H9 (cell line): ENCODE data around the gene PMM2. TPM values are rescaled to one million over a fixed set of nuclear protein-coding genes. Genes with fewer than 3 reads are reported as not detected.

ENCODE experiments used
- DNase-seq: peaks from one replicate; pipeline ENCODE4 v3.0.0-alpha.2; 2017
- H2AFZ ChIP-seq: one replicate; pipeline ENCODE4 v1.6.1; 2013; ENCODE audit warnings: mild to moderate bottlenecking, low read length, control low read depth, moderate library complexity
- H2AK5ac ChIP-seq: 2 replicates; pipeline ENCODE4 v1.6.1; 2013; ENCODE audit warnings: low read length, control low read depth, mixed read lengths; ENCODE audit not compliant: insufficient read length
- H2BK120ac ChIP-seq: one replicate; pipeline ENCODE4 v1.6.1; 2013; ENCODE audit warnings: low read depth, mild to moderate bottlenecking, low read length, control low read depth, inconsistent platforms; ENCODE audit not compliant: poor library complexity, severe bottlenecking
- H2BK12ac ChIP-seq: 2 replicates; pipeline ENCODE4 v1.6.1; 2013; ENCODE audit warnings: low read length, control low read depth, mixed read lengths, low read depth; ENCODE audit not compliant: insufficient read length
- H2BK15ac ChIP-seq: 2 replicates; pipeline ENCODE4 v1.6.1; 2013; ENCODE audit warnings: low read depth, low read length, control low read depth
- H2BK20ac ChIP-seq: one replicate; pipeline ENCODE4 v1.6.1; 2013; ENCODE audit warnings: low read depth, mild to moderate bottlenecking, low read length, control low read depth, inconsistent platforms; ENCODE audit not compliant: poor library complexity, severe bottlenecking
- H2BK5ac ChIP-seq: 2 replicates; pipeline ENCODE4 v1.6.1; 2013; ENCODE audit warnings: low read length, control low read depth, mixed read lengths; ENCODE audit not compliant: insufficient read length
- H3K14ac ChIP-seq: 2 replicates; pipeline ENCODE4 v1.6.1; 2013; ENCODE audit warnings: low read length, control low read depth; ENCODE audit not compliant: insufficient read depth
- H3K18ac ChIP-seq: 2 replicates; pipeline ENCODE4 v1.6.1; 2013; ENCODE audit warnings: low read depth, mild to moderate bottlenecking, mixed read lengths, low read length, control low read depth; ENCODE audit not compliant: insufficient read length
- H3K23ac ChIP-seq: 2 replicates; pipeline ENCODE4 v1.6.1; 2013; ENCODE audit warnings: low read length, control low read depth, mixed read lengths, low read depth; ENCODE audit not compliant: insufficient read length
- H3K23me2 ChIP-seq: 2 replicates; pipeline ENCODE4 v1.6.1; 2013; ENCODE audit warnings: low read depth, mild to moderate bottlenecking, mixed read lengths, low read length, control low read depth; ENCODE audit not compliant: insufficient read length, poor library complexity, severe bottlenecking
- H3K27ac ChIP-seq: 2 replicates; pipeline ENCODE4 v1.5.1; 2013; ENCODE audit warnings: low read length, control low read depth, mixed read lengths, low read depth; ENCODE audit not compliant: insufficient read length
- H3K27me3 ChIP-seq: 2 replicates; pipeline ENCODE4 v1.6.1; 2013; ENCODE audit warnings: low read length, control low read depth, inconsistent platforms; ENCODE audit not compliant: insufficient read depth
- H3K4ac ChIP-seq: 2 replicates; pipeline ENCODE4 v1.6.1; 2013; ENCODE audit warnings: low read depth, mild to moderate bottlenecking, control low read depth, inconsistent platforms, low read length, moderate library complexity
- H3K4me1 ChIP-seq: 2 replicates; pipeline ENCODE4 v1.6.1; 2013; ENCODE audit warnings: low read length, control low read depth, inconsistent platforms; ENCODE audit not compliant: insufficient read depth
- H3K4me2 ChIP-seq: 2 replicates; pipeline ENCODE4 v1.6.1; 2013; ENCODE audit warnings: low read length, control low read depth, mixed read lengths; ENCODE audit not compliant: insufficient read length, insufficient read depth
- H3K56ac ChIP-seq: 2 replicates; pipeline ENCODE4 v1.6.1; 2013; ENCODE audit warnings: low read depth, mild to moderate bottlenecking, mixed read lengths, low read length, control low read depth; ENCODE audit not compliant: insufficient read length
- H3K79me1 ChIP-seq: 2 replicates; pipeline ENCODE4 v1.6.1; 2013; ENCODE audit warnings: low read depth, mild to moderate bottlenecking, moderate library complexity, low read length, control low read depth, inconsistent platforms; ENCODE audit not compliant: insufficient read depth, poor library complexity, severe bottlenecking
- H3K79me2 ChIP-seq: 2 replicates; pipeline ENCODE4 v1.6.1; 2013; ENCODE audit warnings: low read length, control low read depth, inconsistent platforms; ENCODE audit not compliant: insufficient read depth
- H3K9ac ChIP-seq: 2 replicates; pipeline ENCODE4 v1.6.1; 2013; ENCODE audit warnings: low read length, control low read depth, mixed read lengths; ENCODE audit not compliant: insufficient read length; ENCODE audit errors: extremely low read depth
- H3K9me3 ChIP-seq: one replicate; pipeline ENCODE4 v1.6.1; 2013; ENCODE audit warnings: low read depth, low read length, inconsistent platforms; ENCODE audit not compliant: control insufficient read depth
- H3T11ph ChIP-seq: one replicate; pipeline ENCODE4 v1.6.1; 2013; ENCODE audit warnings: mild to moderate bottlenecking, low read length, control low read depth, inconsistent platforms
- H4K20me1 ChIP-seq: one replicate; pipeline ENCODE4 v1.6.1; 2013; ENCODE audit not compliant: control insufficient read depth, insufficient read length, insufficient read depth
- H4K5ac ChIP-seq: 2 replicates; pipeline ENCODE4 v1.6.1; 2013; ENCODE audit warnings: low read depth, mild to moderate bottlenecking, mixed read lengths, low read length, control low read depth; ENCODE audit not compliant: insufficient read length
- H4K8ac ChIP-seq: replicated peaks from 2 replicates; pipeline ENCODE4 v1.6.1; 2013; ENCODE audit warnings: low read length, control low read depth, mixed read lengths, low read depth; ENCODE audit not compliant: insufficient read length
- H4K91ac ChIP-seq: 2 replicates; pipeline ENCODE4 v1.6.1; 2013; ENCODE audit warnings: low read depth, mild to moderate bottlenecking, moderate library complexity, mixed read lengths, low read length, control low read depth; ENCODE audit not compliant: insufficient read length
- H3K27ac Mint-ChIP-seq, 3 experiments: 2 replicates in 2 of 3; 3 replicates in 1 of 3; pipeline ENCODE4 v1.8.0; 2020 to 2021; ENCODE audit warnings: mixed read lengths in 3 of 3, mild to moderate bottlenecking in 1 of 3, moderate library complexity in 1 of 3
- H3K27me3 Mint-ChIP-seq: 2 replicates; pipeline ENCODE4 v1.8.0; 2021; ENCODE audit warnings: low read depth, mild to moderate bottlenecking, moderate library complexity, mixed read lengths
- H3K36me3 Mint-ChIP-seq, 3 experiments: 2 replicates in 2 of 3; 3 replicates in 1 of 3; pipeline ENCODE4 v1.8.0; 2020 to 2021; ENCODE audit warnings: low read depth in 3 of 3, mixed read lengths in 3 of 3; ENCODE audit not compliant: insufficient read depth in 1 of 3
- H3K4me1 Mint-ChIP-seq, 2 experiments: 2 replicates each; pipeline ENCODE4 v1.8.0; 2020; ENCODE audit warnings: mixed read lengths in 2 of 2
- H3K4me3 Mint-ChIP-seq, 2 experiments: 2 replicates in 1 of 2; 3 replicates in 1 of 2; pipeline ENCODE4 v1.8.0; 2020 to 2021; ENCODE audit warnings: mild to moderate bottlenecking in 2 of 2, mixed read lengths in 2 of 2, moderate library complexity in 1 of 2
- H3K9me3 Mint-ChIP-seq, 2 experiments: 2 replicates in 1 of 2; 3 replicates in 1 of 2; pipeline ENCODE4 v1.8.0; 2020; ENCODE audit warnings: mild to moderate bottlenecking in 2 of 2, mixed read lengths in 2 of 2, moderate library complexity in 1 of 2
- CTCF ChIP-seq: fragments of 200-600 bp; sonication (generic); conservative IDR thresholded peaks from 3 replicates; pipeline ENCODE4 v1.8.0; 2021; ENCODE audit warnings: antibody characterized with exemption, mild to moderate bottlenecking
- WGBS: extraction: QIAGEN DNeasy Blood & Tissue Kit; methylation state at CpG from one replicate; pipeline ENCODE4 v1.1.7; 2013; ENCODE audit warnings: missing lambda C conversion rate, low lambda C conversion rate, mixed read lengths; ENCODE audit not compliant: insufficient read length; ENCODE audit errors: extremely low coverage; 5-methylcytosine and 5-hydroxymethylcytosine counted together
- total RNA-seq: library from RNA; stranded (reverse); gene quantifications from 2 replicates; pipeline ENCODE4 v1.2.1, GENCODE V29; 2021

PMM2 gene
- total RNA-seq, 1 experiment from 2014 or later = 82.7 TPM

- Histone ChIP-seq H3T11ph (no peak overlapping the region), H3K79me1 (no peaks in the 10 kb centered on the region), H4K20me1 (no peaks in the 10 kb centered on the region), H2AK5ac (no peak overlapping the region), H3K79me2 (no peaks in the 10 kb centered on the region), H3K9ac (no peak overlapping the region), H3K18ac (no peak overlapping the region), H2BK15ac (no peak overlapping the region), H3K23me2 (no peaks in the 10 kb centered on the region), H3K4me2 (no peak overlapping the region), H4K91ac (no peak overlapping the region), H3K27ac (no peak overlapping the region), H3K14ac (no peak overlapping the region), H3K4me1 (no peaks in the 10 kb centered on the region), H4K5ac (no peak overlapping the region), H2BK120ac (no peak overlapping the region), H4K8ac (no peak overlapping the region), H3K56ac (no peak overlapping the region), H2BK12ac (no peak overlapping the region), H3K4ac (no peak overlapping the region), H3K9me3 (no peaks in the 10 kb centered on the region), H3K27me3 (no peaks in the 10 kb centered on the region), H2BK5ac (no peak overlapping the region), H2BK20ac (no peak overlapping the region), H3K23ac (no peak overlapping the region), H2AFZ (no peak overlapping the region)
- H3K4me1 Mint-ChIP-seq = peaks cover 15 to 21% of the 10 kb centered on the region in 2 experiments
- no peaks in the 10 kb centered on the region for H3K27me3 Mint-ChIP-seq
- no peak for TF ChIP-seq CTCF
- no peak for DNase-seq
- no CpG with 5 or more reads among the region's 10 CpGs for WGBS
- H3K36me3 Mint-ChIP-seq = peaks cover 54 to 89% (median 81%) of the 10 kb centered on the region in 3 experiments
- no peak overlapping the region for H3K4me3 Mint-ChIP-seq
- no peaks in the 10 kb centered on the region for H3K9me3 Mint-ChIP-seq
- H3K27ac Mint-ChIP-seq = peak overlapping the region; percentile 52 to 87 (median 60); a peak in 4 of 7 replicates
These were observed 21.0 kb downstream of the PMM2 start for GRCh38 chr16:8818504-8819270.
